Neural crest cell (in vitro differentiated cells): ENCODE results near the gene TFF3. TPM values are rescaled to one million over a fixed set of nuclear protein-coding genes. Genes with fewer than 3 reads are reported as not detected.
"Not testable (repeated sequence)": the region's sequence is repeated elsewhere in the genome, so short reads cannot be mapped to it uniquely, and the experiment has no call there.

Source experiments
- DNase-seq: peaks from one replicate; pipeline ENCODE4 v3.0.0; 2021; ENCODE audit warnings: low read depth, mixed read lengths, low spot score
- H3K27ac Mint-ChIP-seq: one replicate; pipeline ENCODE4 v1.8.0; 2021; ENCODE audit warnings: mild to moderate bottlenecking, mixed read lengths; ENCODE audit not compliant: unreplicated experiment
- H3K27me3 Mint-ChIP-seq: 2 replicates; pipeline ENCODE4 v1.8.0; 2021; ENCODE audit warnings: low read depth, mild to moderate bottlenecking, mixed read lengths
- H3K36me3 Mint-ChIP-seq: 2 replicates; pipeline ENCODE4 v1.8.0; 2021; ENCODE audit warnings: low read depth, mild to moderate bottlenecking, mixed read lengths
- H3K4me1 Mint-ChIP-seq: 2 replicates; pipeline ENCODE4 v1.8.0; 2021; ENCODE audit warnings: mixed read lengths
- H3K4me3 Mint-ChIP-seq: one replicate; pipeline ENCODE4 v1.8.0; 2021; ENCODE audit warnings: mild to moderate bottlenecking, mixed read lengths
- H3K9me3 Mint-ChIP-seq: 2 replicates; pipeline ENCODE4 v1.8.0; 2021; ENCODE audit warnings: mixed read lengths
- CTCF ChIP-seq: fragments of 200-600 bp; sonication (generic); conservative IDR thresholded peaks from 2 replicates; pipeline ENCODE4 v1.5.0; 2021; ENCODE audit warnings: antibody characterized with exemption, mild to moderate bottlenecking
- total RNA-seq: library from RNA; stranded (reverse); gene quantifications from 2 replicates; pipeline ENCODE4 v1.2.1, GENCODE V29; 2021

The TFF3 gene
- total RNA-seq, 1 donor from 2014 or later, result not detected

GRCh38 chr21:42293649-42294272, 21.4 kb downstream of the TFF3 start:
- no peak overlapping the region for H3K27ac Mint-ChIP-seq
- peaks cover 8% of the 10 kb centered on the region for H3K36me3 Mint-ChIP-seq
- no peak overlapping the region for H3K4me3 Mint-ChIP-seq
- H3K9me3 Mint-ChIP-seq, result peaks cover 3% of the 10 kb centered on the region
- peaks cover 5% of the 10 kb centered on the region for H3K27me3 Mint-ChIP-seq
- H3K4me1 Mint-ChIP-seq, result peaks cover 6% of the 10 kb centered on the region
- no peak for TF ChIP-seq CTCF
- DNase-seq, result no peak

DNA sequence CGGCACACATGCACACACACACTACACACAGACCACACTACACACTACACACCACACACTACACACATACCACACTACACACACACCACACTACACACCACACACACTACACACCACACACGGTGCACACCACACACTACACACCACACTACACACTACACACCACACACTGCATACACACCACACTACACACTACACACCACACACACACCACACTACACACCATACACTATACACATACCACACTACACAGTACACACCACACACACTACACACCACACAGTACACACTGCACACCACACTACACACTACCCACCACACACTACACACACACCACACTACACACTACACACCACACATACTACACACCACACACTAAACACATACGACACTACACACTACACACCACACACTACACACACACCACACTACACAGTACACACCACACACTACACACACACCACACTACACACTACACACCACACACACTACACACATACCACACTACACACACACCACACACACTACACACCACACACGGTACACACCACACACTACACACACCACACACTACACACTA, 22.6 kb downstream of the TFF3 start:
- H3K9me3 Mint-ChIP-seq, H3K36me3 Mint-ChIP-seq, H3K4me1 Mint-ChIP-seq, H3K27ac Mint-ChIP-seq, H3K27me3 Mint-ChIP-seq, DNase-seq, H3K4me3 Mint-ChIP-seq: not testable (repeated sequence)

DNA sequence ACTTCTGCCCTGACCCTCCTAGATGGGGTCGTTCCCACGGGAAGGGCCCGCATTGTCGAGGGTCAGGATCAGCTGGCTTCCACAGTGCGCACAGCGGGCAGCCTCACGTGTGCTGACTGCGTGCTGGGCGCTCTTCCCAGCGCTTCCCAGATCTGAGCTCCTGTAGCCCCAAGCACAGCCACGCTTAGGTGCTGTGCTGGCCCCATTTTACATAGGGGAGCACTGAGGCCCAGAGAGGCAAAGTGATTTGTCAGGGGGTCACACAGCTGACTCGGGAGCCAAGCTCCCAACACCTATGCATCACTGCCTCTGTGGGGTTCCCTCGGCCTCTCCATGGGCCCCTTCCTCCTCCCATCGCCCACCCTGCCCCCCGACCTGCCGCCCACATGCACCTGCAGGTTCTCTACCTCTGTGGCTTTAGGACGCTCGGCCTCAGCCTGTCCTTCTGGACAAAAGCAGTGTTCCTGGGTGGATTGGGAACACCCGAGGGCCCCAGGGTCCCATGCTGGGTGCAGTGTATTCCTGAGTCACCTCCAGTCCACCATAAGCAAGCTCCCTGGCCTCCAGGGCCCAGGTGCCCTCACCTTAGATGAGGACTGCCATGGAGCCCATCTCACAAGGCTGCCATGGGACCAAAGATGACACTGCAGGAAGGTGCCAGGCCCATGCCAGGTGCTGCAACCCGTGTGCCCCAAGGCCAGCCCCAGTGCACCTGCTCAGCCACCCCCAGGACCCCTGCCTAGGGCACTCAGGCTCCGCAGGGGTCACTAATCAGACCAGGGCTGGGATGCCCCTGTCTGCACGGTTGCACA, 23.3 kb downstream of the TFF3 start:
- Mint-ChIP-seq H3K36me3 (peaks cover 8% of the 10 kb centered on the region), H3K4me3 (no peak overlapping the region), H3K27me3 (no peaks in the 10 kb centered on the region), H3K27ac (no peak overlapping the region), H3K9me3 (peaks cover 3% of the 10 kb centered on the region), H3K4me1 (peaks cover 6% of the 10 kb centered on the region)
- no peak for DNase-seq
- no peak for TF ChIP-seq CTCF

DNA sequence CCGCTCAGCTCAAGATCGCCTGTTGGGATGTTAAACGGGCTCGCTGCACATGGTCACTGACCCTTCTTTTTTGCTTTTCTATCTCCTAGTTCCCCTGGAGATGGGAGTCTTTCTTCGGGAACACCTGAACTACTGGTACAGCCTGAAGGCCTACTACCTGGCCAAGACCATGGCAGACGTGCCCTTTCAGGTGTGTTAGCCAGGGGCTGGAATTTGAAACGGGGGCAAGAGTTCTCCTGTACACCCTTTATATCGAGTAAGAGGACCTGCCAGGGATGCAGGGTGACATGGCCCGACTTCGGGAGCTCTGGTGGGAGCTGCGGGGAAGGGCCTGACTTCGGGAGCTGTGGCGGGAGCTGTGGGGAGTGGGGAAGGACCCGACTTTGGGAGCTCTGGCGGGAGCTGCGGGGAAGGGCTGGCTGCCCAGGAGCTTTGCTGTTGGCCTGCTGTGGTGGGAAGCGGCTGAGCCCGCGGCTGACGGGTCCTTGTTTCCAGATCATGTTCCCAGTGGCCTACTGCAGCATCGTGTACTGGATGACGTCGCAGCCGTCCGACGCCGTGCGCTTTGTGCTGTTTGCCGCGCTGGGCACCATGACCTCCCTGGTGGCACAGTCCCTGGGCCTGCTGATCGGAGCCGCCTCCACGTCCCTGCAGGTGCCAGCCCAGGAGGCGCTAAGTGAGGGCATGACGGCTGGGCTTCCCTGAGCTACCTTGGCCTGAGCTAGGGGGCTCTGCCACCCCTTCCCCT, 24.0 kb downstream of the TFF3 start:
- no peak for TF ChIP-seq CTCF

DNA sequence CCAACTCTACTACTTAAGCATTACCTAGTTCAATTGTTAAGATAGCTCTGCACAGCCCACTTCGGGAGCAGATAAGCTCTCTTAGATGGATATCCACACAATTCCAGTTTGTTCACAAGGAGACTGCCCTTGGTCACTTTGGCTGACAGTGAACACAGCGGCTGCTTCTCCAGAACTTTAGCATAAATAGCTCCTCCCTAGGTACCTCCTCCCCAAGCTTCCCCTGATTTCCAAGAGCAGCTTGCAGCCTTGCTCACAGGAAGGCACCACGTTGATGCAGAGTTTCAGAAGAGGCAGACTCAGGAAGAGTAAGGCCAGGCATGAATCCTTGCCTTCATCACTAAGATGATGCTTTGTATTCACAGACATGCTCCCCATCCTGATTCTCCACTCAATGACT, 24.7 kb downstream of the TFF3 start:
- TF ChIP-seq CTCF, result no peak
- Mint-ChIP-seq H3K27me3 (no peaks in the 10 kb centered on the region), H3K9me3 (peaks cover 3% of the 10 kb centered on the region), H3K27ac (no peak overlapping the region), H3K36me3 (peaks cover 6% of the 10 kb centered on the region), H3K4me1 (peaks cover 3% of the 10 kb centered on the region), H3K4me3 (no peak overlapping the region)
- no peak for DNase-seq

More for the DNA sequence above, 24.0 kb downstream of the TFF3 start:
- no peak for DNase-seq
- Mint-ChIP-seq H3K27me3 (no peaks in the 10 kb centered on the region), H3K4me1 (peaks cover 6% of the 10 kb centered on the region), H3K9me3 (peaks cover 3% of the 10 kb centered on the region), H3K27ac (peak overlapping the region; percentile 50), H3K36me3 (peaks cover 8% of the 10 kb centered on the region), H3K4me3 (no peak overlapping the region)
